Measurements from ENCODE around the gene ZMIZ1. TPM values are rescaled to one million over a fixed set of nuclear protein-coding genes. Genes with fewer than 3 reads are reported as not detected.

The ZMIZ1 gene
- total RNA-seq, 1 experiment from 2014 or later: 35.8 TPM

GRCh38 chr10:79192677-79193003, 123.9 kb downstream of the ZMIZ1 start:
- BruUV-seq (replicated peaks): no TSS peak
- CTCF ChIA-PET: no interaction called here

GRCh38 chr10:79193694-79194382, 125.1 kb downstream of the ZMIZ1 start:
- H3K27ac ChIP-seq (ENCODE audit: low read depth, low read length, poor library complexity, severe bottlenecking): no peak overlapping the region
- ChIA-PET CTCF (interaction anchor here (3.0 kb wide), 1 partner anchor 1147 kb away, joined by 22 read pairs; no protein-coding TSS in a partner anchor), POLR2A (ENCODE audit: low non-redundant PET) (no interaction called here)
- no peak overlapping the region for H3K4me3 ChIP-seq (ENCODE audit: low read depth, low read length, poor library complexity, severe bottlenecking)
- DNase-seq (ENCODE audit: low spot score): no peak
- H3K4me1 ChIP-seq (ENCODE audit: insufficient read depth, low read length, poor library complexity, severe bottlenecking): peaks cover 4% of the 10 kb centered on the region
- no peaks in the 10 kb centered on the region for H3K36me3 ChIP-seq (ENCODE audit: insufficient read depth, low read length, poor library complexity, severe bottlenecking)
- no peaks in the 10 kb centered on the region for H3K9me3 ChIP-seq (ENCODE audit: low read depth, low read length, poor library complexity, severe bottlenecking)
- intact Hi-C loops (cut with micrococcal nuclease; ENCODE audit: unreplicated experiment): loop anchor here (2.0 to 10.0 kb wide), 3 partner anchors 65 to 349 kb away; no protein-coding TSS in a partner anchor
- BruUV-seq (replicated peaks): no TSS peak
- TF ChIP-seq, protein P1, sequence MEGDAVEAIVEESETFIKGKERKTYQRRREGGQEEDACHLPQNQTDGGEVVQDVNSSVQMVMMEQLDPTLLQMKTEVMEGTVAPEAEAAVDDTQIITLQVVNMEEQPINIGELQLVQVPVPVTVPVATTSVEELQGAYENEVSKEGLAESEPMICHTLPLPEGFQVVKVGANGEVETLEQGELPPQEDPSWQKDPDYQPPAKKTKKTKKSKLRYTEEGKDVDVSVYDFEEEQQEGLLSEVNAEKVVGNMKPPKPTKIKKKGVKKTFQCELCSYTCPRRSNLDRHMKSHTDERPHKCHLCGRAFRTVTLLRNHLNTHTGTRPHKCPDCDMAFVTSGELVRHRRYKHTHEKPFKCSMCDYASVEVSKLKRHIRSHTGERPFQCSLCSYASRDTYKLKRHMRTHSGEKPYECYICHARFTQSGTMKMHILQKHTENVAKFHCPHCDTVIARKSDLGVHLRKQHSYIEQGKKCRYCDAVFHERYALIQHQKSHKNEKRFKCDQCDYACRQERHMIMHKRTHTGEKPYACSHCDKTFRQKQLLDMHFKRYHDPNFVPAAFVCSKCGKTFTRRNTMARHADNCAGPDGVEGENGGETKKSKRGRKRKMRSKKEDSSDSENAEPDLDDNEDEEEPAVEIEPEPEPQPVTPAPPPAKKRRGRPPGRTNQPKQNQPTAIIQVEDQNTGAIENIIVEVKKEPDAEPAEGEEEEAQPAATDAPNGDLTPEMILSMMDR (conservative IDR thresholded peaks at IDR 0.05; ENCODE audit: low read depth, low read length): no peak
- TF ChIP-seq EZH2 (IDR thresholded peaks at IDR 0.05; ENCODE audit: borderline replicate concordance, low read depth, low read length, poor library complexity, severe bottlenecking): no peak
- no peaks in the 10 kb centered on the region for H3K27me3 ChIP-seq (replicated peaks; ENCODE audit: insufficient read depth, low read depth, low read length, poor library complexity)

More at GRCh38 chr10:79192677-79193003, 123.9 kb downstream of the ZMIZ1 start:
- TF ChIP-seq, protein P1 (conservative IDR thresholded peaks at IDR 0.05; ENCODE audit: low read depth, low read length): no peak
- TF ChIP-seq EZH2 (IDR thresholded peaks at IDR 0.05; ENCODE audit: borderline replicate concordance, low read depth, low read length, poor library complexity, severe bottlenecking): no peak
- POLR2A ChIA-PET (ENCODE audit: low non-redundant PET): no interaction called here
- Histone ChIP-seq H3K27ac (ENCODE audit: low read depth, low read length, poor library complexity, severe bottlenecking) (no peak overlapping the region), H3K4me1 (ENCODE audit: insufficient read depth, low read length, poor library complexity, severe bottlenecking) (peaks cover 4% of the 10 kb centered on the region), H3K36me3 (ENCODE audit: insufficient read depth, low read length, poor library complexity, severe bottlenecking) (no peaks in the 10 kb centered on the region), H3K9me3 (ENCODE audit: low read depth, low read length, poor library complexity, severe bottlenecking) (no peaks in the 10 kb centered on the region), H3K27me3 (replicated peaks; ENCODE audit: insufficient read depth, low read depth, low read length, poor library complexity) (no peaks in the 10 kb centered on the region), H3K4me3 (ENCODE audit: low read depth, low read length, poor library complexity, severe bottlenecking) (no peak overlapping the region)
- no peak for DNase-seq (ENCODE audit: low spot score)
- intact Hi-C loops (cut with micrococcal nuclease; ENCODE audit: unreplicated experiment): loop anchor here (10.0 kb wide), 2 partner anchors 218 to 348 kb away; no protein-coding TSS in a partner anchor

DNA sequence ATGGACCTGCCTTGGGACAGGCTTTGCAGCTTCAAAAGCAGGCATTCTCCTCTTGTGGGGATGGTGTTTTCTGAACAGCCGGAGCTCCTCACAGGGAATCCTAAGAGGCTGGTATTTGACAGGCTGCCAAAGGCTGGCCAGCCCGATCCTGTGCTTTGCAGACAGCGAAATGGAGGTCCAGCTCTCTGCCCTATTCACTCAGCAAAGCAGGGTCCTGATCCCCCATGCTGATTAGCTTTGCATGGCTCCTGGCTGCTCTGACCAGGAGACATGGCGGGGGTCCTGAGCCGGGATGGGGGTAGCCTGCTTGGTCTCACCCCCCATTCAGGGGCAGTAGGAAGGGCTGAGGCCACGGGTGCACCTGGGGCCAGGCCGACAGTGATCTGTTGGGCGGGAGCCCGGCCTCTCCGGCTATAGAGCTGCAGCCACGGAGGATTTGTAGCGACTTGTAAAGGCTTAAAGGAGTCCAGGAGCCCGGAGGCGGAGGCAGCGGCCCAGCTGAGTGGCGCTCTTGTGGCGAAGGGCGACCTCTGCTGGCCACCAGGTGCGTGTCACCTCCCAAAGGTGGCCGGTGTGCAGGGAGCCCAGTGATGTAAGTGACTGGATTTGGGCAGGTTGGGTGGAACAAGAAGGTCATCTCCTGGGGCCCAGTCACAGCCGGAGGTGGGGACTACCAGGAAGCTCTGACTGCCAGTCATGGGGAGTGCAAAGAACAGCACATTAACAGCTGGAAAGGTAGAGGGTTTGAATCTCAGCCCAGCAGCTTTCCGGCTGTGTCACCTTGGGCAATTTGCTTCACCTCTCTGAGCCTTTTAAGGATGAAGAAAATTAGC, 126.5 kb downstream of the ZMIZ1 start:
- Histone ChIP-seq H3K4me3 (ENCODE audit: low read depth, low read length, poor library complexity, severe bottlenecking) (no peak overlapping the region), H3K9me3 (ENCODE audit: low read depth, low read length, poor library complexity, severe bottlenecking) (no peaks in the 10 kb centered on the region), H3K36me3 (ENCODE audit: insufficient read depth, low read length, poor library complexity, severe bottlenecking) (no peaks in the 10 kb centered on the region), H3K4me1 (ENCODE audit: insufficient read depth, low read length, poor library complexity, severe bottlenecking) (peaks cover 4% of the 10 kb centered on the region), H3K27me3 (replicated peaks; ENCODE audit: insufficient read depth, low read depth, low read length, poor library complexity) (no peaks in the 10 kb centered on the region), H3K27ac (ENCODE audit: low read depth, low read length, poor library complexity, severe bottlenecking) (no peak overlapping the region)
- BruUV-seq (replicated peaks): no TSS peak
- TF ChIP-seq, protein P1 (conservative IDR thresholded peaks at IDR 0.05; ENCODE audit: low read depth, low read length): peak; percentile 95
- TF ChIP-seq EZH2 (IDR thresholded peaks at IDR 0.05; ENCODE audit: borderline replicate concordance, low read depth, low read length, poor library complexity, severe bottlenecking): no peak
- CTCF ChIA-PET: interaction anchor here (0.7 to 3.0 kb wide), 7 partner anchors 27 to 1148 kb away, joined by 3 to 22 read pairs (median 4); no protein-coding TSS in a partner anchor
- POLR2A ChIA-PET (ENCODE audit: low non-redundant PET): no interaction called here
- peak; percentile 85 for DNase-seq (ENCODE audit: low spot score)
- intact Hi-C loops (cut with micrococcal nuclease; ENCODE audit: unreplicated experiment): loop anchor here (1.0 to 10.0 kb wide), 7 partner anchors 67 to 1148 kb away; partner anchors contain the start of gene ZMIZ1
